K562 (cell line): Measurements from ENCODE around the gene TAT. TPM values are rescaled to one million over a fixed set of nuclear protein-coding genes. Genes with fewer than 3 reads are reported as not detected.

Experiments used
- ATAC-seq: fragments of 200-7000 bp; cut with Tn5 transposase; 3 replicates; pipeline ENCODE4 v1.9.1; 2020; ENCODE audit warnings: moderate library complexity
- BruUV-seq: library from RNA; stranded (reverse); fragments of 400-500 nt; replicated peaks from 2 replicates; lab custom pipeline; 2021; lab: Mats Ljungman, UMichigan
- CTCF ChIA-PET: fragments of 300-600 bp; formaldehyde crosslinking; extraction: SDS; loops from one replicate; lab custom pipeline; 2021; ENCODE audit warnings: low intra/inter-chr PET ratio; lab: Yijun Ruan, JAX
- POLR2A ChIA-PET: fragments of 300-600, 350-650 bp; sonication (Branson Sonifier 250); formaldehyde crosslinking; extraction: SDS; loops from one replicate; lab custom pipeline; 2021; ENCODE audit warnings: antibody characterized with exemption, inconsistent platforms; lab: Yijun Ruan, JAX
- DNase-seq, 4 experiments: peaks; one replicate each; pipeline versions ENCODE4 v3.0.0 to v3.0.0-alpha.2; 2011 to 2018; ENCODE audit warnings: low spot score in 3 of 4, mixed read lengths in 3 of 4; ENCODE audit errors: extremely low read depth in 1 of 4
- FAIRE-seq: peaks from 2 replicates; lab custom pipeline; 2011; peaks lifted over from hg19 to GRCh38; lab: Jason Lieb, UNC
- H2AFZ ChIP-seq: 2 replicates; pipeline ENCODE4 v1.6.0; 2011; ENCODE audit warnings: low read depth, low read length, control low read depth, inconsistent platforms
- H3K27ac ChIP-seq: fragments of 200-600 bp; 3 replicates; pipeline ENCODE4 v1.8.0; 2011; ENCODE audit warnings: low read depth, mild to moderate bottlenecking, control low read depth, inconsistent platforms, low read length, moderate library complexity, mixed read lengths; ENCODE audit errors: extremely low read depth
- H3K27me3 ChIP-seq, 2 experiments: fragments of 300-600 bp in 1 of 2; 2 replicates in 1 of 2; 3 replicates in 1 of 2; pipeline versions ENCODE4 v1.6.0 to v1.8.0; 2011; ENCODE audit warnings: inconsistent platforms in 2 of 2, low read length in 2 of 2, mild to moderate bottlenecking in 1 of 2, mixed read lengths in 1 of 2, moderate library complexity in 1 of 2; ENCODE audit not compliant: control insufficient read depth in 2 of 2, insufficient read depth in 2 of 2
- H3K36me3 ChIP-seq: fragments of 300-600 bp; 3 replicates; pipeline ENCODE4 v1.8.0; 2011; ENCODE audit warnings: mild to moderate bottlenecking, low read length, inconsistent platforms; ENCODE audit not compliant: control insufficient read depth, insufficient read depth
- H3K4me1 ChIP-seq, 2 experiments: fragments of 200-600 bp in 1 of 2; replicated peaks in 1 of 2; 2 replicates in 1 of 2; 3 replicates in 1 of 2; pipeline versions ENCODE4 v1.5.1 to v1.8.0; 2011; ENCODE audit warnings: inconsistent platforms in 2 of 2, low read length in 2 of 2, mild to moderate bottlenecking in 1 of 2, mixed read lengths in 1 of 2, moderate library complexity in 1 of 2; ENCODE audit not compliant: control insufficient read depth in 2 of 2, insufficient read depth in 2 of 2
- H3K4me2 ChIP-seq: 2 replicates; pipeline ENCODE4 v1.6.1; 2011; ENCODE audit warnings: low read length, control low read depth, inconsistent platforms, mixed read lengths; ENCODE audit not compliant: insufficient read depth
- H3K4me3 ChIP-seq: fragments of 200-600 bp; sonication (generic), shearing (Covaris generic); 2 replicates; pipeline ENCODE4 v1.5.1; 2016; ENCODE audit warnings: control low read depth, inconsistent platforms
- H3K79me2 ChIP-seq: fragments of 200-600 bp; 3 replicates; pipeline ENCODE4 v1.8.0; 2011; ENCODE audit warnings: low read length, inconsistent platforms; ENCODE audit not compliant: control insufficient read depth, insufficient read depth
- H3K9ac ChIP-seq, 2 experiments: 2 replicates each; pipeline versions ENCODE4 v1.6.0 to v1.6.1; 2011; ENCODE audit warnings: low read depth in 2 of 2, low read length in 2 of 2, control low read depth in 1 of 2, inconsistent platforms in 1 of 2, mild to moderate bottlenecking in 1 of 2, mixed read lengths in 1 of 2; ENCODE audit not compliant: insufficient read depth in 1 of 2
- H3K9me1 ChIP-seq: one replicate; pipeline ENCODE4 v1.6.0; 2011; ENCODE audit warnings: inconsistent platforms, mild to moderate bottlenecking, low read length, moderate library complexity; ENCODE audit not compliant: control insufficient read depth, insufficient read depth
- H3K9me3 ChIP-seq: replicated peaks from 2 replicates; pipeline ENCODE4 v1.5.1; 2011; ENCODE audit warnings: low read depth, low read length, inconsistent platforms; ENCODE audit not compliant: control insufficient read depth, insufficient read depth
- H4K20me1 ChIP-seq: replicated peaks from 2 replicates; pipeline ENCODE4 v1.6.1; 2011; ENCODE audit warnings: low read length, inconsistent platforms, mixed read lengths; ENCODE audit not compliant: control insufficient read depth, insufficient read depth
- CEBPG ChIP-seq, 3 experiments: fragments of 200-800 bp in 1 of 3; sonication (Bioruptor generic) in 1 of 3; sonication (generic) in 1 of 3; formaldehyde crosslinking in 1 of 3; IDR thresholded peaks in 2 of 3; conservative IDR thresholded peaks in 1 of 3; 2 replicates each; pipeline versions ENCODE4 v1.6.1 to v1.8.0; 2016 to 2022; ENCODE audit warnings: missing compliant biosample characterization in 2 of 3, missing genetic modification characterization in 2 of 3, mild to moderate bottlenecking in 1 of 3, missing genetic modification reagents in 1 of 3
- MYC ChIP-seq, 2 experiments: fragments of 250-450 bp in 1 of 2; sonication (Bioruptor Pico) in 1 of 2; IDR thresholded peaks; 2 replicates each; pipeline versions ENCODE4 v1.5.1 to v1.6.1; 2012 to 2021; ENCODE audit warnings: low read depth in 2 of 2, borderline replicate concordance in 1 of 2, improper control_type of control experiment in 1 of 2, low read length in 1 of 2, mild to moderate bottlenecking in 1 of 2, moderate library complexity in 1 of 2
- WGBS: fragments of 100-300 bp; shearing (Covaris generic); methylation state at CpG from one replicate; pipeline ENCODE4 v1.1.6; 2016; ENCODE audit warnings: low coverage, mixed read lengths; ENCODE audit not compliant: insufficient coverage; ENCODE audit errors: missing lambda C conversion rate; 5-methylcytosine and 5-hydroxymethylcytosine counted together
- in situ Hi-C: fragments of 300-500 bp; cut with MboI; formaldehyde crosslinking; loops from 4 replicates; pipeline ENCODE4 v1.15.0; 2018; ENCODE audit warnings: inconsistent platforms, mixed read lengths
- intact Hi-C: fragments of 100-400 bp; cut with micrococcal nuclease; formaldehyde crosslinking; loops from 2 replicates; pipeline ENCODE4 v1.14.2; 2022
- polyA plus RNA-seq, 8 experiments: library from polyadenylated mRNA; depleted of rRNA in 4 of 8; stranded (reverse) in 5 of 8; unstranded in 3 of 8; fragments of >200 nt; fragmentation: Nextera tagmentation in 2 of 8; fragmentation: Illumina TruSeq in 1 of 8; extraction: Ambion mirVana in 2 of 8; extraction: Trizol in 1 of 8; gene quantifications; 2 replicates each; pipeline versions ENCODE4 v1.2.1 to v1.2.3, GENCODE V29; 2011 to 2014; ENCODE audit warnings: inconsistent platforms in 1 of 8, missing spikeins in 1 of 8
- total RNA-seq, 7 experiments: library from RNA; depleted of rRNA in 6 of 7; stranded (reverse); fragments of >200 nt in 6 of 7; fragmentation: Illumina TruSeq in 2 of 7; extraction: Trizol in 2 of 7; gene quantifications; 2 replicates each; pipeline versions ENCODE4 v1.2.1 to v1.2.3, GENCODE V29; 2011 to 2021; ENCODE audit warnings: low replicate concordance in 1 of 7
- TF ChIP-seq, protein P1 (sequence below): fragments of 450-650 bp; IDR thresholded peaks from 2 replicates; pipeline ENCODE4 v1.6.1; 2016; ENCODE audit warnings: low read depth, mild to moderate bottlenecking, moderate library complexity

The TAT gene
- total and polyA plus RNA-seq, 9 of the 15 experiments (the other 6 are each of a cell fraction or from before 2014, with no cell fraction given): 0.04 to 0.24 (median 0.04) TPM; not detected in 6

- 4% methylated on average over 4 of the region's 4 CpGs for WGBS
- Histone ChIP-seq H3K79me2 (no peaks in the 10 kb centered on the region), H3K9ac (no peak overlapping the region), H3K4me3 (no peak overlapping the region), H3K4me2 (no peak overlapping the region; the same call in 1 of the 2 replicates), H3K36me3 (no peaks in the 10 kb centered on the region), H4K20me1 (no peaks in the 10 kb centered on the region), H2AFZ (no peak overlapping the region), H3K27ac (no peak overlapping the region), H3K27me3 (peaks cover 3 to 17% of the 10 kb centered on the region in 2 experiments; a peak in 3 of 5 replicates), H3K4me1 (peaks cover 0 to 3% of the 10 kb centered on the region in 2 experiments; a peak in 1 of 5 replicates), H3K9me3 (no peaks in the 10 kb centered on the region), H3K9me1 (no peaks in the 10 kb centered on the region)
- POLR2A ChIA-PET: interaction anchor here (0.5 to 0.7 kb wide), 3 partner anchors 18 to 367 kb away, joined by 3 to 4 read pairs (median 3); no protein-coding TSS in a partner anchor
- CTCF ChIA-PET: interaction anchor here (1.4 to 2.7 kb wide), 2 partner anchors 45 to 198 kb away, joined by 6 to 15 read pairs; no protein-coding TSS in a partner anchor
- DNase-seq (no peak), FAIRE-seq (no peak), ATAC-seq (no peak)
- intact Hi-C loops: loop anchor here (2.0 to 10.0 kb wide), 2 partner anchors 198 to 354 kb away; no protein-coding TSS in a partner anchor
- no peak for TF ChIP-seq MYC (IDR thresholded peaks at IDR 0.05; ENCODE audit: low read depth, low read length)
- no peak for TF ChIP-seq MYC (CRISPR knock-in tag; IDR thresholded peaks at IDR 0.05; ENCODE audit: borderline replicate concordance, low read depth)
- TF ChIP-seq, protein P1, sequence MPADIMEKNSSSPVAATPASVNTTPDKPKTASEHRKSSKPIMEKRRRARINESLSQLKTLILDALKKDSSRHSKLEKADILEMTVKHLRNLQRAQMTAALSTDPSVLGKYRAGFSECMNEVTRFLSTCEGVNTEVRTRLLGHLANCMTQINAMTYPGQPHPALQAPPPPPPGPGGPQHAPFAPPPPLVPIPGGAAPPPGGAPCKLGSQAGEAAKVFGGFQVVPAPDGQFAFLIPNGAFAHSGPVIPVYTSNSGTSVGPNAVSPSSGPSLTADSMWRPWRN: no peak
- peak; percentile 57; the same call in 1 of the 2 replicates for TF ChIP-seq CEBPG (CRISPR knock-in tag; IDR thresholded peaks at IDR 0.05)
- peak in 1 of 2 experiments; percentile 53; a peak in 1 of 4 replicates for TF ChIP-seq CEBPG (tag; conservative IDR thresholded peaks at IDR 0.05 in 1 of 2, IDR thresholded peaks at IDR 0.05 in 1 of 2)
- no TSS peak for BruUV-seq
- in situ Hi-C loops: no loop called here
Observed at GRCh38 chr16:71610447-71610846, 33.6 kb upstream of the TAT start.
